SK-N-SH (cell line): ENCODE data around the gene SLC35G6. TPM values are rescaled to one million over a fixed set of nuclear protein-coding genes. Genes with fewer than 3 reads are reported as not detected.

Experiments used
- polyA plus RNA-seq, 3 experiments: library from polyadenylated mRNA; depleted of rRNA; stranded (reverse); fragments of >200 nt; gene quantifications; 2 replicates each; pipeline ENCODE4 v1.2.3, GENCODE V29; 2012

Gene SLC35G6
- polyA plus RNA-seq, 1 of the 3 experiments (the other 2 are of a cell fraction) = not detected

Other genes with a start within 250 kb of the SLC35G6 start
- gene DVL2, start 246.9 kb upstream of the SLC35G6 start, polyA plus RNA-seq (2012; rRNA removed) = 6.9 and 8.3 TPM in 2 replicates
- gene PHF23, start 242.0 kb upstream of the SLC35G6 start, polyA plus RNA-seq (2012; rRNA removed) = 53.3 and 58.5 TPM in 2 replicates
- 585 and 637 TPM in 2 replicates for gene GABARAP, start 239.0 kb upstream of the SLC35G6 start, polyA plus RNA-seq (2012; rRNA removed)
- 111 and 124 TPM in 2 replicates for gene CTDNEP1, start 229.7 kb upstream of the SLC35G6 start, polyA plus RNA-seq (2012; rRNA removed)
- 45.4 and 52.1 TPM in 2 replicates for gene ELP5, start 229.2 kb upstream of the SLC35G6 start, polyA plus RNA-seq (2012; rRNA removed)
- 2.9 and 5.0 TPM in 2 replicates for gene CLDN7, start 219.0 kb upstream of the SLC35G6 start, polyA plus RNA-seq (2012; rRNA removed)
- 0.44 and 0.54 TPM in 2 replicates for gene SLC2A4, start 199.7 kb upstream of the SLC35G6 start, polyA plus RNA-seq (2012; rRNA removed)
- gene YBX2, start 186.8 kb upstream of the SLC35G6 start, polyA plus RNA-seq (2012; rRNA removed) = 0.36 and 0.54 TPM in 2 replicates
- 711 and 971 TPM in 2 replicates for gene EIF5A, start 173.8 kb upstream of the SLC35G6 start, polyA plus RNA-seq (2012; rRNA removed)
- gene GPS2, start 166.1 kb upstream of the SLC35G6 start, polyA plus RNA-seq (2012; rRNA removed) = 67.0 and 102 TPM in 2 replicates
- gene NEURL4, start 152.1 kb upstream of the SLC35G6 start, polyA plus RNA-seq (2012; rRNA removed) = 20.7 and 22.1 TPM in 2 replicates
- gene ACAP1, start 144.9 kb upstream of the SLC35G6 start, polyA plus RNA-seq (2012; rRNA removed) = 0.71 and 6.4 TPM in 2 replicates
- 9.5 and 12.1 TPM in 2 replicates for gene KCTD11, start 129.3 kb upstream of the SLC35G6 start, polyA plus RNA-seq (2012; rRNA removed)
- not detected in 2 replicates for gene TMEM95, start 126.3 kb upstream of the SLC35G6 start, polyA plus RNA-seq (2012; rRNA removed)
- gene TNK1, start 100.4 kb upstream of the SLC35G6 start, polyA plus RNA-seq (2012; rRNA removed) = 0.64 and 0.75 TPM in 2 replicates
- gene PLSCR3, start 86.9 kb upstream of the SLC35G6 start, polyA plus RNA-seq (2012; rRNA removed) = 72.0 and 95.0 TPM in 2 replicates
- gene TMEM256, start 77.3 kb upstream of the SLC35G6 start, polyA plus RNA-seq (2012; rRNA removed) = 114 and 213 TPM in 2 replicates
- 16.8 and 29.9 TPM in 2 replicates for gene NLGN2, start 73.6 kb upstream of the SLC35G6 start, polyA plus RNA-seq (2012; rRNA removed)
- not detected in 2 replicates for gene SPEM1, start 61.1 kb upstream of the SLC35G6 start, polyA plus RNA-seq (2012; rRNA removed)
- gene SPEM2, start 55.8 kb upstream of the SLC35G6 start, polyA plus RNA-seq (2012; rRNA removed) = not detected in 2 replicates
- gene SPEM3, start 52.6 kb upstream of the SLC35G6 start, polyA plus RNA-seq (2012; rRNA removed) = not detected in 2 replicates
- 6.5 and 6.6 TPM in 2 replicates for gene TMEM102, start 46.0 kb upstream of the SLC35G6 start, polyA plus RNA-seq (2012; rRNA removed)
- gene FGF11, start 41.9 kb upstream of the SLC35G6 start, polyA plus RNA-seq (2012; rRNA removed) = 1.9 and 2.5 TPM in 2 replicates
- gene CHRNB1, start 36.4 kb upstream of the SLC35G6 start, polyA plus RNA-seq (2012; rRNA removed) = 26.8 and 29.7 TPM in 2 replicates
- gene ZBTB4, start 1.8 kb upstream of the SLC35G6 start, polyA plus RNA-seq (2012; rRNA removed) = 11.4 and 12.8 TPM in 2 replicates
- gene POLR2A, start 2.9 kb downstream of the SLC35G6 start, polyA plus RNA-seq (2012; rRNA removed) = 19.0 and 37.3 TPM in 2 replicates
- gene TNFSF12, start 67.6 kb downstream of the SLC35G6 start, polyA plus RNA-seq (2012; rRNA removed) = 31.1 and 47.6 TPM in 2 replicates
- 1.0 and 2.1 TPM in 2 replicates for gene TNFSF13, start 77.3 kb downstream of the SLC35G6 start, polyA plus RNA-seq (2012; rRNA removed)
- gene SENP3, start 80.5 kb downstream of the SLC35G6 start, polyA plus RNA-seq (2012; rRNA removed) = 80.8 and 103 TPM in 2 replicates
- gene CD68, start 98.2 kb downstream of the SLC35G6 start, polyA plus RNA-seq (2012; rRNA removed) = 34.6 and 62.4 TPM in 2 replicates
- gene MPDU1, start 102.4 kb downstream of the SLC35G6 start, polyA plus RNA-seq (2012; rRNA removed) = 126 and 142 TPM in 2 replicates
- 1.3 TPM in 2 replicates for gene SOX15, start 108.6 kb downstream of the SLC35G6 start, polyA plus RNA-seq (2012; rRNA removed)
- 56.4 and 62.3 TPM in 2 replicates for gene FXR2, start 133.5 kb downstream of the SLC35G6 start, polyA plus RNA-seq (2012; rRNA removed)
- gene SAT2, start 146.4 kb downstream of the SLC35G6 start, polyA plus RNA-seq (2012; rRNA removed) = 42.8 and 43.1 TPM in 2 replicates
- 0.70 and 1.1 TPM in 2 replicates for gene SHBG, start 148.7 kb downstream of the SLC35G6 start, polyA plus RNA-seq (2012; rRNA removed)
- 0.05 and 0.08 TPM in 2 replicates for gene ATP1B2, start 169.5 kb downstream of the SLC35G6 start, polyA plus RNA-seq (2012; rRNA removed)
- 47.3 and 62.6 TPM in 2 replicates for gene TP53, start 206.0 kb downstream of the SLC35G6 start, polyA plus RNA-seq (2012; rRNA removed)
- 6.6 and 8.6 TPM in 2 replicates for gene WRAP53, start 207.0 kb downstream of the SLC35G6 start, polyA plus RNA-seq (2012; rRNA removed)
- 26.1 and 32.4 TPM in 2 replicates for gene EFNB3, start 223.8 kb downstream of the SLC35G6 start, polyA plus RNA-seq (2012; rRNA removed)
- gene DNAH2, start 236.3 kb downstream of the SLC35G6 start, polyA plus RNA-seq (2012; rRNA removed) = 0.13 and 0.18 TPM in 2 replicates